ENCODE results near the gene TBCA. TPM values are rescaled to one million over a fixed set of nuclear protein-coding genes. Genes with fewer than 3 reads are reported as not detected.

The TBCA gene
- total and polyA plus RNA-seq, 2 donors (not counting 3 experiments of a cell fraction or from before 2014, with no cell fraction given) = 48.2 to 206 TPM

DNA sequence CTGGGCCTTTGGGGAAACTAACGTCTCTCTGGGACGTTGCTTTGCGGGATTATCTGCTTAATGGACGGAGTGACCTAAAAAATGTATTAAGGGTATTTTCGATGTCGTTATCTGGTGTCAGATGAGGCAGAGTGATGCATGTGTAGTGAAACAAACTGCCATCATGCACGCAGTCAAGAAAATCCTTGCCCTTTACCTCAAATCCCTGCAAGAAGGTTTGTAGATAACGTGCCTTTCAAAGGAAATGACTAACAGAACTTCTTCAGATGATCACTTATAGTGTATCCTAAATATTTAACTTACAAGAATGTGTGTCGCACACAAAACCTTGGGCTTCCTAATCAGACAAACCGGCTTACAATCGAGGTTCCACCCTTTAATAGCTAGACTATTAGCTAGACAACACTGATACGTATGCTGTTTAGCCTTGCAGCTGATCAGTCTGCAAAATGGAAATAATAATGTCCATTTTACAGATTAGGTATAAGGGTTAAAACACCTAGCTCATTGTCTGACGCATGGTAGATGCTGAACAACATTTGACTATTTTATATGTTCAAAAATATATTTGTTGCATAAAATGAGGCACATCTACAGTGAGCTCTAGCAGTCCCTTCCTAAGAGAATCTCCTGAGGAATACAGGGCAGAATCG is 541 bp upstream of the TBCA start:
- dilution Hi-C loops (cut with MboI; ENCODE audit: extremely low pct_ligation_motif_present, low sequenced_read_pairs) (no loop called here), intact Hi-C loops (cut with micrococcal nuclease) (loop anchor here (2.0 to 10.0 kb wide), 6 partner anchors 74 to 388 kb away; partner anchors contain the start of gene WDR41)
- Histone ChIP-seq H3K79me2 (ENCODE audit: control insufficient read depth, insufficient read depth, low read length) (peaks cover 42% of the 10 kb centered on the region), H3K4me2 (ENCODE audit: insufficient read depth, low read length) (peak overlapping the region; percentile 83), H3K9me1 (replicated peaks; ENCODE audit: control insufficient read depth, extremely low read depth, insufficient read depth, low read length) (no peaks in the 10 kb centered on the region), H2AFZ (ENCODE audit: low read depth, low read length) (peak overlapping the region; percentile 70), H3K9ac (replicated peaks; ENCODE audit: extremely low read depth, insufficient read depth, low read length) (peak overlapping the region; percentile 99), H3K36me3 (ENCODE audit: control insufficient read depth in 2 of 2, extremely low read depth in 1 of 2, insufficient read depth in 2 of 2, low read length in 2 of 2) (peaks cover 0 to 8% of the 10 kb centered on the region in 2 experiments), H3K27me3 (ENCODE audit: control insufficient read depth in 2 of 2, insufficient read depth in 2 of 2, low read length in 2 of 2) (peaks cover 0 to 3% of the 10 kb centered on the region in 2 experiments), H3K4me3 (replicated peaks in 1 of 3; ENCODE audit: insufficient read depth in 1 of 3, low read depth in 1 of 3, low read length in 3 of 3) (peak overlapping the region; percentile 17 to 93 (median 63)), H3K9me3 (replicated peaks; ENCODE audit: control insufficient read depth, insufficient read depth, low read length) (no peaks in the 10 kb centered on the region), H3K27ac (ENCODE audit: insufficient read depth, low read depth, low read length) (no peak overlapping the region), H3K4me1 (ENCODE audit: control insufficient read depth, extremely low read depth, insufficient read depth, low read length) (peaks cover 26% of the 10 kb centered on the region), H4K20me1 (replicated peaks; ENCODE audit: control insufficient read depth, extremely low read depth, insufficient read depth, low read length) (peaks cover 4% of the 10 kb centered on the region)
- FAIRE-seq (no peak), DNase-seq (ENCODE audit: low read depth, low spot score) (no peak)
- CTCF ChIA-PET = no interaction called here
- POLR2A ChIA-PET = no interaction called here
- TSS peak; percentile 36 for BruUV-seq (replicated peaks)
- TF ChIP-seq POLR2A (IDR thresholded peaks at IDR 0.05; ENCODE audit: low read depth, low read length) (no peak), MYC (IDR thresholded peaks at IDR 0.05; ENCODE audit: low read depth, low read length) (no peak), GATA2 (IDR thresholded peaks at IDR 0.05; ENCODE audit: insufficient read depth, insufficient read length, low read depth, low read length) (no peak), EZH2 (IDR thresholded peaks at IDR 0.05; ENCODE audit: borderline replicate concordance, low read depth, low read length, severe bottlenecking) (no peak), JUN (IDR thresholded peaks at IDR 0.05; ENCODE audit: borderline replicate concordance, insufficient read depth, insufficient read length, low read depth) (no peak), FOS (IDR thresholded peaks at IDR 0.05; ENCODE audit: borderline replicate concordance, insufficient read depth, low read length) (no peak), POLR2AphosphoS5 (IDR thresholded peaks at IDR 0.05; ENCODE audit: insufficient read depth, low read depth, low read length) (no peak)
- TF ChIP-seq, protein P1, sequence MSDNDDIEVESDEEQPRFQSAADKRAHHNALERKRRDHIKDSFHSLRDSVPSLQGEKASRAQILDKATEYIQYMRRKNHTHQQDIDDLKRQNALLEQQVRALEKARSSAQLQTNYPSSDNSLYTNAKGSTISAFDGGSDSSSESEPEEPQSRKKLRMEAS (IDR thresholded peaks at IDR 0.05; ENCODE audit: insufficient read depth, insufficient read length) = no peak
- TF ChIP-seq, protein P2, sequence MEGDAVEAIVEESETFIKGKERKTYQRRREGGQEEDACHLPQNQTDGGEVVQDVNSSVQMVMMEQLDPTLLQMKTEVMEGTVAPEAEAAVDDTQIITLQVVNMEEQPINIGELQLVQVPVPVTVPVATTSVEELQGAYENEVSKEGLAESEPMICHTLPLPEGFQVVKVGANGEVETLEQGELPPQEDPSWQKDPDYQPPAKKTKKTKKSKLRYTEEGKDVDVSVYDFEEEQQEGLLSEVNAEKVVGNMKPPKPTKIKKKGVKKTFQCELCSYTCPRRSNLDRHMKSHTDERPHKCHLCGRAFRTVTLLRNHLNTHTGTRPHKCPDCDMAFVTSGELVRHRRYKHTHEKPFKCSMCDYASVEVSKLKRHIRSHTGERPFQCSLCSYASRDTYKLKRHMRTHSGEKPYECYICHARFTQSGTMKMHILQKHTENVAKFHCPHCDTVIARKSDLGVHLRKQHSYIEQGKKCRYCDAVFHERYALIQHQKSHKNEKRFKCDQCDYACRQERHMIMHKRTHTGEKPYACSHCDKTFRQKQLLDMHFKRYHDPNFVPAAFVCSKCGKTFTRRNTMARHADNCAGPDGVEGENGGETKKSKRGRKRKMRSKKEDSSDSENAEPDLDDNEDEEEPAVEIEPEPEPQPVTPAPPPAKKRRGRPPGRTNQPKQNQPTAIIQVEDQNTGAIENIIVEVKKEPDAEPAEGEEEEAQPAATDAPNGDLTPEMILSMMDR (IDR thresholded peaks at IDR 0.05; ENCODE audit: extremely low read depth in 1 of 2, insufficient read depth in 1 of 2, low read depth in 1 of 2, low read length in 2 of 2) = no peak

Measured in endothelial cell of umbilical vein (primary cell).